Measurements from ENCODE around the gene ZNF580. TPM values are rescaled to one million over a fixed set of nuclear protein-coding genes. Genes with fewer than 3 reads are reported as not detected.

The ZNF580 gene
- total RNA-seq, 5 donors from 2014 or later (not counting 1 experiment from before 2014, with no cell fraction given): 44.6 to 116 (median 94.2) TPM

GRCh38 chr19:55676889-55677505 is 36.2 kb downstream of the ZNF580 start:
- no peak overlapping the region for H3K4me3 ChIP-seq (ENCODE audit: control insufficient read depth in 1 of 2, extremely low read depth in 1 of 2, low read length in 1 of 2)
- DNase-seq (no peak), ATAC-seq (replicated peaks in 1 of 4) (no peak)
- peaks cover 10 to 69% of the 10 kb centered on the region in 2 experiments for H3K4me1 ChIP-seq (ENCODE audit: control insufficient read depth in 1 of 2, extremely low read depth in 1 of 2, insufficient read depth in 2 of 2, low read length in 2 of 2)
- H3K9me3 ChIP-seq: no peaks in the 10 kb centered on the region
- ChIA-PET POLR2A (no interaction called here), CTCF (no interaction called here)
- no peaks in the 10 kb centered on the region for H3K9me3 Mint-ChIP-seq
- H3K36me3 ChIP-seq (ENCODE audit: control insufficient read depth in 2 of 2, extremely low read depth in 1 of 2, insufficient read depth in 1 of 2, low read length in 1 of 2): peaks cover 19 to 43% of the 10 kb centered on the region in 2 donors
- H3K27ac Mint-ChIP-seq: peak overlapping the region; percentile 16 to 61
- no peaks in the 10 kb centered on the region for H3K27me3 Mint-ChIP-seq
- H3K4me1 Mint-ChIP-seq: peaks cover 56 to 71% (median 64%) of the 10 kb centered on the region in 3 donors
- no peak overlapping the region for H3K27ac ChIP-seq (ENCODE audit: low read length)
- no peaks in the 10 kb centered on the region for H3K27me3 ChIP-seq (replicated peaks in 1 of 2; ENCODE audit: control insufficient read depth in 2 of 2, extremely low read depth in 1 of 2, insufficient read depth in 2 of 2, low read length in 1 of 2)
- H3K4me3 Mint-ChIP-seq: peak overlapping the region; percentile 95 to 98 (median 96)
- 44% methylated on average over 1 of the region's 7 CpGs for WGBS (ENCODE audit: insufficient coverage)
- H3K36me3 Mint-ChIP-seq: peaks cover 31% of the 10 kb centered on the region

GRCh38 chr19:55677572-55678028 is 36.8 kb downstream of the ZNF580 start:
- no peak for ATAC-seq (replicated peaks in 1 of 4)

GRCh38 chr19:55678121-55678671 is 37.4 kb downstream of the ZNF580 start:
- no peak overlapping the region for H3K4me3 ChIP-seq (ENCODE audit: control insufficient read depth in 1 of 2, extremely low read depth in 1 of 2, low read length in 1 of 2)
- DNase-seq (peak in 4 of 35 experiments; percentile 8 to 47 (median 20)), ATAC-seq (replicated peaks in 1 of 4) (no peak)
- peaks cover 10 to 69% of the 10 kb centered on the region in 2 experiments for H3K4me1 ChIP-seq (ENCODE audit: control insufficient read depth in 1 of 2, extremely low read depth in 1 of 2, insufficient read depth in 2 of 2, low read length in 2 of 2)
- Mint-ChIP-seq H3K27ac (peak overlapping the region; percentile 28 to 55), H3K36me3 (peaks cover 28% of the 10 kb centered on the region), H3K4me1 (peaks cover 50 to 69% (median 62%) of the 10 kb centered on the region in 3 donors), H3K9me3 (no peaks in the 10 kb centered on the region), H3K27me3 (no peaks in the 10 kb centered on the region), H3K4me3 (peak overlapping the region in 2 of 3 donors; percentile 64 to 95)
- no peaks in the 10 kb centered on the region for H3K27me3 ChIP-seq (replicated peaks in 1 of 2; ENCODE audit: control insufficient read depth in 2 of 2, extremely low read depth in 1 of 2, insufficient read depth in 2 of 2, low read length in 1 of 2)
- no peak overlapping the region for H3K27ac ChIP-seq (ENCODE audit: low read length)
- CTCF ChIA-PET: no interaction called here
- H3K9me3 ChIP-seq: no peaks in the 10 kb centered on the region
- peaks cover 21 to 49% of the 10 kb centered on the region in 2 donors for H3K36me3 ChIP-seq (ENCODE audit: control insufficient read depth in 2 of 2, extremely low read depth in 1 of 2, insufficient read depth in 1 of 2, low read length in 1 of 2)
- POLR2A ChIA-PET: no interaction called here
- WGBS (ENCODE audit: insufficient coverage): 89% methylated on average over 21 of the region's 21 CpGs

More at GRCh38 chr19:55677572-55678028, 36.8 kb downstream of the ZNF580 start:
- CTCF ChIA-PET: no interaction called here
- Mint-ChIP-seq H3K36me3 (peaks cover 28% of the 10 kb centered on the region), H3K4me3 (peak overlapping the region; percentile 31 to 95 (median 64)), H3K27me3 (no peaks in the 10 kb centered on the region), H3K9me3 (no peaks in the 10 kb centered on the region), H3K27ac (peak overlapping the region; percentile 28 to 55), H3K4me1 (peaks cover 52 to 70% (median 63%) of the 10 kb centered on the region in 3 donors)
- Histone ChIP-seq H3K27ac (ENCODE audit: low read length) (peak overlapping the region; percentile 23), H3K36me3 (ENCODE audit: control insufficient read depth in 2 of 2, extremely low read depth in 1 of 2, insufficient read depth in 1 of 2, low read length in 1 of 2) (peaks cover 21 to 48% of the 10 kb centered on the region in 2 donors), H3K27me3 (replicated peaks in 1 of 2; ENCODE audit: control insufficient read depth in 2 of 2, extremely low read depth in 1 of 2, insufficient read depth in 2 of 2, low read length in 1 of 2) (no peaks in the 10 kb centered on the region), H3K4me3 (ENCODE audit: control insufficient read depth in 1 of 2, extremely low read depth in 1 of 2, low read length in 1 of 2) (no peak overlapping the region), H3K9me3 (no peaks in the 10 kb centered on the region), H3K4me1 (ENCODE audit: control insufficient read depth in 1 of 2, extremely low read depth in 1 of 2, insufficient read depth in 2 of 2, low read length in 2 of 2) (peaks cover 10 to 69% of the 10 kb centered on the region in 2 experiments)
- POLR2A ChIA-PET: no interaction called here
- no peak for DNase-seq
- WGBS (ENCODE audit: insufficient coverage): 90% methylated on average over 6 of the region's 6 CpGs

GRCh38 chr19:55679343-55680257 is 38.8 kb downstream of the ZNF580 start:
- Histone ChIP-seq H3K4me1 (ENCODE audit: control insufficient read depth in 1 of 2, extremely low read depth in 1 of 2, insufficient read depth in 2 of 2, low read length in 2 of 2) (peaks cover 10 to 61% of the 10 kb centered on the region in 2 experiments), H3K4me3 (ENCODE audit: control insufficient read depth in 1 of 2, extremely low read depth in 1 of 2, low read length in 1 of 2) (no peak overlapping the region), H3K27me3 (replicated peaks in 1 of 2; ENCODE audit: control insufficient read depth in 2 of 2, extremely low read depth in 1 of 2, insufficient read depth in 2 of 2, low read length in 1 of 2) (no peaks in the 10 kb centered on the region), H3K36me3 (ENCODE audit: control insufficient read depth in 2 of 2, extremely low read depth in 1 of 2, insufficient read depth in 1 of 2, low read length in 1 of 2) (peaks cover 21 to 60% of the 10 kb centered on the region in 2 donors), H3K27ac (ENCODE audit: low read length) (no peak overlapping the region), H3K9me3 (no peaks in the 10 kb centered on the region)
- ChIA-PET POLR2A (no interaction called here), CTCF (no interaction called here)
- Mint-ChIP-seq H3K36me3 (peaks cover 31% of the 10 kb centered on the region), H3K9me3 (no peaks in the 10 kb centered on the region), H3K27me3 (no peaks in the 10 kb centered on the region), H3K27ac (no peak overlapping the region), H3K4me3 (peak overlapping the region in 1 of 3 donors; percentile 7), H3K4me1 (peaks cover 44 to 65% (median 61%) of the 10 kb centered on the region in 3 donors)
- DNase-seq: no peak
- 88% methylated on average over 14 of the region's 24 CpGs for WGBS (ENCODE audit: insufficient coverage)
- ATAC-seq (replicated peaks in 1 of 4): no peak

- Mint-ChIP-seq H3K27me3 (no peaks in the 10 kb centered on the region), H3K4me1 (peaks cover 40 to 63% (median 60%) of the 10 kb centered on the region in 3 donors), H3K9me3 (no peaks in the 10 kb centered on the region), H3K36me3 (peaks cover 36% of the 10 kb centered on the region), H3K27ac (no peak overlapping the region), H3K4me3 (no peak overlapping the region)
- 99% methylated on average over 15 of the region's 20 CpGs for WGBS (ENCODE audit: insufficient coverage)
- ChIA-PET POLR2A (no interaction called here), CTCF (no interaction called here)
- Histone ChIP-seq H3K36me3 (ENCODE audit: control insufficient read depth in 2 of 2, extremely low read depth in 1 of 2, insufficient read depth in 1 of 2, low read length in 1 of 2) (peaks cover 26 to 69% of the 10 kb centered on the region in 2 donors), H3K4me1 (ENCODE audit: control insufficient read depth in 1 of 2, extremely low read depth in 1 of 2, insufficient read depth in 2 of 2, low read length in 2 of 2) (peaks cover 10 to 59% of the 10 kb centered on the region in 2 experiments), H3K27ac (ENCODE audit: low read length) (no peak overlapping the region), H3K27me3 (replicated peaks in 1 of 2; ENCODE audit: control insufficient read depth in 2 of 2, extremely low read depth in 1 of 2, insufficient read depth in 2 of 2, low read length in 1 of 2) (no peaks in the 10 kb centered on the region), H3K9me3 (no peaks in the 10 kb centered on the region), H3K4me3 (ENCODE audit: control insufficient read depth in 1 of 2, extremely low read depth in 1 of 2, low read length in 1 of 2) (no peak overlapping the region)
- ATAC-seq (replicated peaks in 1 of 4) (no peak), DNase-seq (no peak)
Measured at GRCh38 chr19:55680339-55681130, 39.7 kb downstream of the ZNF580 start.

Data from T-cell (primary cell).